Smooth muscle cell of the brain vasculature (primary cell): ENCODE results near the gene CYSRT1.

ENCODE experiments used
- DNase-seq: peaks from one replicate; pipeline ENCODE4 v3.0.0-alpha.2; 2012; ENCODE audit warnings: low read depth, low spot score

Gene CYSRT1, protein sequence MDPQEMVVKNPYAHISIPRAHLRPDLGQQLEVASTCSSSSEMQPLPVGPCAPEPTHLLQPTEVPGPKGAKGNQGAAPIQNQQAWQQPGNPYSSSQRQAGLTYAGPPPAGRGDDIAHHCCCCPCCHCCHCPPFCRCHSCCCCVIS

GRCh38 chr9:137224830-137225694 lies at the start of gene CYSRT1:
Gene CYSRT1, plus strand, starts transcription at chr9:137225174. Its CDS starts 448 bp downstream, at chr9:137225622.
- DNase-seq: no peak

DNA sequence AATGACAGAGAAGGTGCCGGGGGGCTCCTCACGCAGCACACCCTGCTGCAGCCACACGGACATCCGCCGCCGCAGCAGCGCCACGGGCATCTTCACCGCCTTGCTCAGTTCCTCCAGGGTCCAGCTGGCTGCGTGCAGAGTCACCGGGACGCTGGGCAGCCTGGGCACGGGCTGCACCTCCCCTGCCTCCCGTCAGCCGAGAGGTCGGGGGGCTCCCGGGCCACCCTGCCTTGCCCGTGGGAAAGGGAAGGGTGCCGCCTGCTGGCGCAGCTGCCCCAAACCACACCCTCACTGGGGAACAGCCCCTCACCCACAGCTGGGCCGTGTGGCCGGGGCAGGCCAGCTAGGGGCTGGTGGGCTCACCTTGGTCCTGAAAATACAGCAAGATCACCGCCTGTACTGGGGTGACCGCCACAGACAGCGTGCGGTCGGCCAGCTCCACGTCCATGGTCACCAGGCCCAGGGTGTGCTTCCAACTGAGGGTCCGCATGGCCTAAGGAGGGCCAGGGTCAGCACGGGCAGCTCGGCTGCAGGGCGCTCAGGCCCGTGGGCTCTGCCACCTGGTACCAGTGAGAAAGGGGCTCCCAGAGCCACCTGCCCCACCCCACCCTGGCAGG lies 49.5 kb upstream of the CYSRT1 start:
- DNase-seq: no peak

GRCh38 chr9:137176302-137177182 lies 48.4 kb upstream of the CYSRT1 start:
- DNase-seq: no peak

DNA sequence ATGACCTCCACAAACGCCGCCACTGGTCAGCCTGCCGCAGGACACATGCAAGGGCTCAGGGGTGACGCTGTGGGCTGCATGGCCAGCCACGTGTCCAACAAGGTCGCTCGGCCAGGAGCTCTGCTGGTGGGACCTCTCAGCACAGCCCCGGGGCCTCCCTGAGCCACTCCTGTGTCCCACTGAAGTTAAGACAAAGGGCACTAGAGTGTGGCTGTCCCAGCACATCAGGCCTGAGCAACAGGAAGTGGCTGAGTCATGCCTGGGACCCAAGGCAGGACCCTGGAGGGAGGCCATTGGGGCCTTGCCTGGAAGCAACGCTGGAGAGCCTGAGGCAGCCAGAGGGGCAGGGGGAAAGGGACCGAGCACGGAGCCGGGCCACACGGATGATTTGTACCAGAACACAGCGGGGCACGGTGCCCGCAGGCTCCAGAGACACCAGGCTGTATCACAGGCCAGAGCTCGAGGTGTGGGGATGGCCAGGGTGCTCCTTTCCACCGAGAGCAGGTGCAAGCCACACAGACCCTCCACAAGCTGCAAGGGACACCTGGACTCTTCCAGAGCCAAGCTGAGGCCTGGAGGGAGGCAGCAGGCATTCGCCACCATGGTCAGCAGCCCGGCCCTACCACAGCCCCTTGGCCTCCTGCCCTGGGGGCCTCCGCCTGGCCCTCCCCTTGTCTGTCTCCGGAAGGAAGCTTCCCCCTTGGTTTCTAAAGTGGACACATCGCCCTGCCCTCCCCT lies 46.6 kb upstream of the CYSRT1 start:
- DNase-seq: no peak

DNA sequence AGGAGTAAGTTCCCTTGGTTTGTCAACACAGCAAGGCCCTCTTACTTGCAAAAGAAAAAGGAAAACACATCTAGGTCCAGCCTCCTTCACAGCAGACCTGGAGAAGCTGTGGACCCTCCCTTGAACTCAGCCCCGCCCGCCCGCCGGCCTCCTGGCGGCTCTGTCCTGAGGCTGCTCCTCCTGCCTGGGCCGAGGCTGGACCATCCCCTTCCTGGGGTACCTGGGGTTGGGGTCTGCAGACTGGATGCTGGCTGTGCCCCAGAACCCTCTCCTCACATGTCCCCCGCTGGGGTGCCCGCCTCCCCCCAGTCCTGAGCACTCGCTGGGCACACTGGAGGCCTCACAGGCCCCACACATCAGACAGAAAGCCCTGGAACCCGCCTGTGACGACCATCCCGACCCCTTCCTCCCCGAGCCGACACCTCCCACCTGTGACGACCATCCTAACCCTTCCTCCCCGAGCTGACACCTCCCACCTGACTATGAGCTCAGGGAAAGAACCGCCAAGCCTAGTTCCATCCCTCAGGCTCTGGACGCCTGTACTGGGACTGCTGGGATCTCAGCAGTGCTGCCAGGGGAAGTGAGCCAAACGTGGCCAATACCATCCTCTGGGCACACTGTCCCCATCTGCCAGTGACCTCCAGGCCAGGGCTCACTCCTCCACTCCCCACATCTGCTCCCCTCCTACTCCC lies 45.9 kb upstream of the CYSRT1 start:
- no peak for DNase-seq

- DNase-seq: no peak
Measured at GRCh38 chr9:137179761-137180160, 45.2 kb upstream of the CYSRT1 start.

GRCh38 chr9:137180491-137180890 lies 44.5 kb upstream of the CYSRT1 start:
- no peak for DNase-seq

DNA sequence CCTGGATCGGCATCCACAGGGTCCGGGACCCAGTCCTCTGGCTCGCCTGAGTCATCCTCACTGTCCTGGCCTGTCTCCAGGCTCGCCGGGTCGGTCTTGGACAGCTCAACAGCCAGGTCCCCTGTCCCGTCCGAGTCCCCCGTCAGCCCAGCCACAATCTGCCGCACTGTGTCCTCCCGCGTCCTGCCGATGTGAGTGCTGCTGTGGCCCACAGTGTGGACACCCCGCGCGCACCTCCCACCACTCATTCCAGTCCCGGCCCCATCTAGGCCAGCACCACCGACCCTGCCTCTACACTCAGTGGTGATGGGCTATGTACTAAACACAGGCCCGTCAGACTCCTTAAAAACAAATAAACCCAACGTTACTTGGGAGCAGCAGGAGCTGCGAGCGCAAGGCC lies 43.3 kb upstream of the CYSRT1 start:
- no peak for DNase-seq

DNA sequence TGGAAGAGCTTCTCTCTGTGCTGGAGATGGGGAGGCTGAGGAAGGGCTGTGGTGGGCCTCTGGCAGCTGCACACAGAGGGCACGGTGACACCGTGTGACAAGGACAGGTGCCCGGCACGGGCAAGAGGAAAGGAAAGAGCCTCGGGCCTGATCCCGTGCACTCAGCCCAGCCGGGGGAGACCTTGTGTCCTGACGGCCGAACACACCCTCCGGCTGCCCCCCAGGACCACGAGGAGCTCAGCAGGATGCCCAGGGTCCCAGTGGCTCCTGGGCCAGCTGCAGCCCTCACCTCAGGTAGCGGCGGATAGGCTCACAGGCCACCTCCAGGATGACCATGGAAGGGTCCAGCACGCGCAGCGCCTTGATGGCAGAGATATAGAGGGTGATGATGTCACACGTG lies 42.1 kb upstream of the CYSRT1 start:
- no peak for DNase-seq

DNA sequence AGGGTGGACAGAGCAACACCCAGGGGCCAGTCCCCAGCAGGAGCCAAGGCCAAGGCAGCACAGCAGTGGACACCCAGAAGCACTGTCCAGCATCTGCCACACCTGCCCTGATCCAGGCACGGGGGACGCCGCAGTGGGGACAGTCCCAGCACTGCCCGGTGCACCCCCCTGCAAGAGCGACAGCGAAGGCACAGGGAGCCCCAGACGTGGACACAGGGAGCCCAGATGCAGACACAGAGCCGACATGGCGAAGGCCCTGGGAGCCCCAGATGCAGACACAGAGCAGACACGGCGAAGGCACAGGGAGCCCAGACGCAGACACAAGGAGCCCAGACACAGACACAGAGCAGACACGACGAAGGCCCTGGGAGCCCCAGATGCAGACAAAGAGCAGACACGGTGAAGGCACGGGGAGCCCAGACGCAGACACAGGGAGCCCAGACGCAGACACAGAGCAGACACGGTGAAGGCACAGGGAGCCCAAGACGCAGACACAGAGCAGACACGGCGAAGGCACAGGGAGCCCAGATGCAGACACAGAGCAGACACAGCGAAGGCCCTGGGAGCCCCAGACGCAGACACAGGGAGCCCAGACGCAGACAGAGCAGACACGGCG lies 40.9 kb upstream of the CYSRT1 start:
- DNase-seq: no peak

- no peak for DNase-seq
Measured at GRCh38 chr9:137184881-137185660, 39.9 kb upstream of the CYSRT1 start.

- DNase-seq: no peak
Measured at GRCh38 chr9:137185921-137186320, 39.1 kb upstream of the CYSRT1 start.

DNA sequence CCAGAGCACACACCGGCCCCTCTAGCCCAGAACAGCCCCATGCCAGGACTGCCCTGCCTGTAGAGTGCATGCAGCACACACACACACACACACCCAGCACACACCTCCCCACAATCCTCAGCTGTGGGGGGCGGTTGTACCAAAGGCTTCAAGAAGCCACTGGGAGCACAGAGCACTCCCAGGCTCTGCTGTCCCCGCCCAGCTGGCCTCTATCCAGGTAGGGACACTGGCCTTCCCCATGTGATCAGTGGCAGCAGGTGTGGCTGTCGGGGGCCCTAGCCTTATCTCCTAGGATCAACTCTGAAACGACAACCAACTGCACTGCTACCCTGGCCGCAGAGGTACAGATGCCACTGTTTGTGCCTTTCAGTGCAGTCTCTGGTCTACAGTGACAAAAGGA lies 38.6 kb upstream of the CYSRT1 start:
- no peak for DNase-seq

DNA sequence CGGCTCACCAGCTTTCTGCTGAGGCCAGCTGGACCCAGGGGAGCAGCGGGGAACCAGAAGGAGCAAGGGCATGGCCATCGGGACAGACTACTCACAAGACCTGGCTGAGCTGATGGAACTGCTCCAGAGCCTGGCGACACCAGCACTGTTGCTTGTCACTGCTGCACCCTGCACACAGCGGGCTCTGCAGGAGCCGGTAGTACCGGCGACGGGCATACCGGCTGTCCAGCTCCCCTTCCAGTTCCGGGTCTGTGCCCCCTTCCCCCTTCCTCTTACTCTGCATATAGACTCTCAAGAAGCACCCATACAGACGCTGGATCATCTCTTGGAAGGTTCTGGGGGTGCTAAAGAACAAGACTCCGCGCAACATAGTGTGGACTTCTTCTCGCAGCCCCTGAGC lies 37.6 kb upstream of the CYSRT1 start:
- DNase-seq: no peak

- DNase-seq: no peak
Measured at GRCh38 chr9:137188086-137188489, 36.9 kb upstream of the CYSRT1 start.

DNA sequence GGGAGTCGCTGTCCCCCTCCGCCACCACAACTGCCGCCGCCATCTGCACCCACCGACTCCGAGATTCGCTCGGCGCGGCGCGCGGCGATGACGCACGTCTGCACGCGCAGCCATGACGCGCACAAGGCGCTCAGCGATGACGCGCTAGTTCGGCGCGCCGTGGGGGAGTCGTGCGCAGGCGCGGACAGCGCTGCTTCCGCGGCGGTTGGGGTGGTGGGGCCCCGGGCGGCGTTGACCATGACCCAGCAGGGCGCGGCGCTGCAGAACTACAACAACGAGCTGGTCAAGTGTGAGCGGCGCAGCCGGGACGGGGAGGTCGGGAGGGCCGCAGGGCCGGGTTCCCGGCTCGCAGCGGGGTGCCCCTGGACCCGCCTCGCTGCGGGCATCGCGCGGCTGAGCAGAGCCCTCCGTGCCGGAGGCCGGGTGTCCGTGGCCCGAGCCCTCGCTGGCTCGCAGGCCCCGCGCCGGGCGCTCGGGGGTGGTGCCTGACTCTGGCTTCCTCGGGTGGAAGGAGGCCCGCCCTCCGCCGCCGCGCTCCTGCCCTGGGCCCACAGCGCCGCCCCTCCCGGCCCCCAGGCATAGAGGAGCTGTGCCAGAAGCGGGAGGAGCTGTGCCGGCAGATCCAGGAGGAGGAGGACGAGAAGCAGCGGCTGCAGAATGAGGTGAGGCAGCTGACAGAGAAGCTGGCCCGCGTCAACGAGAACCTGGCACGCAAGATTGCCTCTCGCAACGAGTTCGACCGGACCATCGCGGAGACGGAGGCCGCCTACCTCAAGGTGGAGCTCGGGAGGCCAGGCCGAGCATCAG lies 36.3 kb upstream of the CYSRT1 start, which contains the start of the genes ANAPC2 and SSNA1:
Gene ANAPC2, minus strand, starts transcription at position 71 of the 807 bp plus-strand sequence. Its CDS starts 28 bp downstream, at position 43.
Gene SSNA1, plus strand, starts transcription at position 187 of the 807 bp plus-strand sequence. Its CDS starts 51 bp downstream, at position 238.
- DNase-seq: peak; percentile 87

- DNase-seq: no peak
Measured at GRCh38 chr9:137189297-137190295, 35.4 kb upstream of the CYSRT1 start.
